Measurements from ENCODE around the gene NMT1.

GRCh38 chr17:45111850-45112249 lies 50.7 kb downstream of the NMT1 start:
- TF ChIP-seq CTCF (IDR thresholded peaks at IDR 0.05) (no peak), POLR2A (IDR thresholded peaks at IDR 0.05) (no peak), POLR2AphosphoS5 (IDR thresholded peaks at IDR 0.05) (no peak)

Data from prostate gland (tissue), 2 donors.